Measurements from ENCODE around the gene HOXD4.

Gene HOXD4

DNA sequence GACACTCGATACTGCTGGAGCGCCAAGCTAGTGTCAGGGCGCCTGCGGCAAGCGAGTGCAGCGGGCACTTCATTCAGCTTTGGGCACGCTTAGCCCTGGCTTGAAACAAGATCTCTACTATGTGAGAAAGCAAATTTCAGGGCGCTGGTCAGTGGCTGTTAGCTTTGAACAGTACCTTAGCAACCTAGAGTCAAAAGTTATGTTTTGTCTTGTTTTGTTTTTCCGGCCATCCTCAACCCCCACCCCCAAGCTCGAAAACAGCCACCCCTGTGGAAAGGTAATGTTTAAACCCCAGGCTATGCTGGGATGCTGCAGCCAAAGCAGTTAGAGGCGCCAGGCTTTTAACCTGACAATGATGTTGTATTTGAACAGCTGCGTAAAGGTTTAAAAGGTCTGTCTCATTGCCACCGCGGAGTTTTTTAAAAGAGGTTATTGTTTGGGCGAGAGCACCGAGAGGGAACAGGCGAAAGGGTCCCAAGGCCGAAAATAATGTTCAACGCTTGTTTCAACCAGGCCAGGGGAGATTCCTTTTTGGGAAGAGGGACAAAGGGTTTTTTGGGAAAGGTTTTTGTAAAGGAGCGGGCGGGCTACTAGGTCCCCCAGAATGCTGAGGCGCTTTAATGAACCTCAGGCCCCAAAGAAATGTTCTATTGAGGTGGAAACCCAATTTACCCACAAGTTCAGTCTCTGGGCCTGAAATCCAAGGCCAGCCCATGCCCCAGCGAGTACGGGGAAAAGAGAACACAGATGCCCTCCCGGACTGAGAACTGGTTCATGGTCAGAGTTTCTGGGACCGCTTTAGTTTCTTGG, 37.0 kb upstream of the HOXD4 start:
- DNase-seq (ENCODE audit: low spot score) (no peak), FAIRE-seq (no peak)

DNA sequence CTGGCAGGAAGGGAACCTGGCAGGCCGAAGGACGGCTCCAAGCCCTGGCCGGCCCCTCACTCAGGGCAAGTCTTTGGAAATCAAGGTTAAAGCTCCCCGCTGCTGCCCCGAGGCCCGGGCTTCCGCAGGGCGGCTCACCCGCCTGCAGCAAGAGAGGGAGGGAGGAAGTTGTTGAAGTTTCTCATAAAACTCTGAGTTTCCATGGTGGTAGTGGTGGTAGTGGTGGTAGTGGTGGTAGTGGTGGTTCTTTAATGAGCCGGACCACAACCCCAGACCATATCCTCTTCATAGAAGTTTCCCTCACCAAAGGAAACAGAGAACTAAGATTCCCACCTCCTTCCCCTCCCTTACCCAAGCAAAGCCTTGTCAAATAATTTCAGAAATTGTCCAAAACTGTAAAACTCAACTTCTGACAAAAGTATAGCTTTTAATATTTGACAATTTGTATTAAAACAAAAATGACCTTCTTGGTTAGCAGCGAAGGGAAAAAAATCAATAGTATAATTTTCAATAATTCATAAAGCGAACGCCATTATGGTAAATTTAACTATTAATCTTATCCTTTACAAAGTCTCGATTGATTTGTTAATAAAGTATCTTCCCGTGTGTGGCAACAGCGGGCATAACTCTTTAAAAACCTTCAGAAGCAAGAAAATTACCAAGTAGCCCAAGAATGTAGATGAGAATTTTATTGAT, 36.3 kb upstream of the HOXD4 start:
- no peak for DNase-seq (ENCODE audit: low spot score)
- no peak for FAIRE-seq

DNA sequence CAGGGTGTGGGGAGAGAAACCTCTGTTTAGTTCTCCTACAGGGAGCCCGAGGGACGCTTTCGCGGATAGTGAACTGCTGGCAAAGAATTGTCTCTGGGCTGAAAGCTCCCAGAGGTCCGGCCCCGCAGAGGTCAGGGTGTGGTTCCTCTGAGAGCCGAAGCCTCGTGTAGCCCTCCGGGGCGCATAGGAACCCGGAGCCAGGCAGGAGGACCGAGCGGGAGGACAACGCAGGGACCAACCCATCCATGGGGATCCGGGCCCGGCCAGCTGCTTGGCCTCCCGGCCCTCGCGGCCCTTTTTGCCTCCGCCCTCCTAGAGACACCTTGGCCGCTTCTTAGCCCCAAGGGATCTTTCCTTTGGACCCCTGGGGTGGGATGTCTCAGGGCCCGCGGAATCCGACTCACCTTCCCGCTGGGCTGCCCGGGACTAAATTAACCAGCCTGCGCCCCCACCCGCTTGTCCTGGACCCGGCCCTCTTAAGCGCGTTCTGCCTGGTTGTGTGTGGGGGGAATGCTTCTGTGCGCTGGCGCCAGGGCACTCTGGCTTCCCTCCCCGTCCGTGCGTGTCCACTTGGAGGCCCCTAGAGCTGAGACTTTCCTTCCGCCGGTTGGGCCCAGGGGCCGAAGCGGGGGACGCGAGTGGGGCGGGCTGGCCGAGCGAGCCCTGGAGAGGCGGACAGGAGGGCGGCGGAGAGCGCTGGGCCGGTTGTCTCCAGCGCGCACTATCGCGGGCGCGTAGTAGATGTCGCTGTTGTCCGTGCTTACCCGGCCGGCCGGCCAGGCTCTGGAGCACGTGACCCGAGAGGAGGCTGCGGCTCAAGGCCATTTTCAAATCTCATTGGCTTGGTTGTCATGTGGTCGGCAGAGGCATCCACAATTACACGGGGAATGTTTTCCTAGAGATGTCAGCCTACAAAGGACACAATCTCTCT, 35.2 kb upstream of the HOXD4 start, which contains the start of gene HOXD10:
TSS of gene HOXD10 (plus strand) at position 896 of the 931 bp plus-strand sequence. CDS start 56 bp downstream, outside the sequence.
- FAIRE-seq = no peak
- no peak for DNase-seq (ENCODE audit: low spot score)

DNA sequence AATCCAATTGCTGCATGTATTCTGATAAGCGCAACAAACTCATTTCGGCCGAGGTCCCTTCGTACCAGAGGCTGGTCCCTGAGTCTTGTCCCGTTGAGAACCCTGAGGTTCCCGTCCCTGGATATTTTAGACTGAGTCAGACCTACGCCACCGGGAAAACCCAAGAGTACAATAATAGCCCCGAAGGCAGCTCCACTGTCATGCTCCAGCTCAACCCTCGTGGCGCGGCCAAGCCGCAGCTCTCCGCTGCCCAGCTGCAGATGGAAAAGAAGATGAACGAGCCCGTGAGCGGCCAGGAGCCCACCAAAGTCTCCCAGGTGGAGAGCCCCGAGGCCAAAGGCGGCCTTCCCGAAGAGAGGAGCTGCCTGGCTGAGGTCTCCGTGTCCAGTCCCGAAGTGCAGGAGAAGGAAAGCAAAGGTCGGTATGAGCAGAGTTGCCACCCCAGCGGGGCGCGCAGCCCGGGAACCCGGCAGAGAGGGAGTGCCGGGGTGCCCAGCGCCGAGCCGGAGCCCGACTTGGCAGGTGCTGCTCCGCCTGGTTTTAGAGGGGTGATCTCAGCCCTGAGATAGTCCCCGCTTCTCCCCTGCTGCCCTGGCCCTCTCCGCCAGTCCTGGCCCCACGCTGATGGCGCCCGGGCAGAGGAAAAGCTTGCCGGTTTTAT, 34.1 kb upstream of the HOXD4 start:
- FAIRE-seq (no peak), DNase-seq (ENCODE audit: low spot score) (no peak)

DNA sequence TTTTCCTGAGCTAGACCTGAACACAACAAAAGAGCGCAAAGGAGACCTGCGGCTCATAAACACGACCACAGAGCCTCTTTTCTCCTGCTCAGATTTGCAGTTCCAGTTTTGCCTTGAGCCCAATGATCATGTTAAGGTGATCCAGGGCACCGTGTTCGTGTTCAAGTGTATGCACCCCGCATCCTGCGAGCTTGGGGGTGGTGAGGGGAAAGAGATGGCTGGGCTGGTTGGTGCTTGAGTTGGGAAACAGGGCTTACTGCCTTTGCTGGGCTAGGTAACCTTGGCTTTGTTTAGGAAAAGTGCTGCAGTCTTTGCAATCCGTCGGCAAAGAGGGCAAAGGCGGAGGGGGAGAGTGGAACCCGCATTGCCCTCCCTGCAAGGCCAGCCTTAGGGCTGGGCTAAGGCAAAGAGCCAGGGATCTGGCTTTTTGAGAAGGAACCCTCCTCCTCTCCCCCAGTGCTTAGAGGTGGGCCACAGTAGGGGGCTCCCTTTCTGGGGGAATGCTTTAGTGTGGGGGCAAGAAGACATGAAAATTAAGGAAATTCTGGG, 33.5 kb upstream of the HOXD4 start:
- DNase-seq (ENCODE audit: low spot score) (no peak), FAIRE-seq (no peak)

DNA sequence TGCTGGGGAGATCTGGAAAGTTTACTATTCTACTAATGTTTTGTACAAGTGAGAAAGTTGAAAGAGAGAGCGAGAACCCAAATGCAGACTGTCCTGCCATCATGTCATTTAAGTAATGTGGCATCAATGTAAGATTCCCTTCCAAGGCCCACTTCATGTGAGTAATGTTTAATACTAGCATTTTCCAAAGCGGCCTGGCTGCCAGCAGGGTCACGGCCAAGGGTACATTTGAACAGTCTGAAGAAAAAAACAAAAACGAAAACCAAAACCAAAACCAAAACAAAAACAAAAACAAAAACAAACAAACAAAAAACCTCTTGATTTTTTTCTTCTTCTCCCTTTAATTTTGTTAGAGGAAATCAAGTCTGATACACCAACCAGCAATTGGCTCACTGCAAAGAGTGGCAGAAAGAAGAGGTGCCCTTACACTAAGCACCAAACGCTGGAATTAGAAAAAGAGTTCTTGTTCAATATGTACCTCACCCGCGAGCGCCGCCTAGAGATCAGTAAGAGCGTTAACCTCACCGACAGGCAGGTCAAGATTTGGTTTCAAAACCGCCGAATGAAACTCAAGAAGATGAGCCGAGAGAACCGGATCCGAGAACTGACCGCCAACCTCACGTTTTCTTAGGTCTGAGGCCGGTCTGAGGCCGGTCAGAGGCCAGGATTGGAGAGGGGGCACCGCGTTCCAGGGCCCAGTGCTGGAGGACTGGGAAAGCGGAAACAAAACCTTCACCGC, 32.6 kb upstream of the HOXD4 start:
- DNase-seq (ENCODE audit: low spot score) = no peak
- FAIRE-seq = no peak

DNA sequence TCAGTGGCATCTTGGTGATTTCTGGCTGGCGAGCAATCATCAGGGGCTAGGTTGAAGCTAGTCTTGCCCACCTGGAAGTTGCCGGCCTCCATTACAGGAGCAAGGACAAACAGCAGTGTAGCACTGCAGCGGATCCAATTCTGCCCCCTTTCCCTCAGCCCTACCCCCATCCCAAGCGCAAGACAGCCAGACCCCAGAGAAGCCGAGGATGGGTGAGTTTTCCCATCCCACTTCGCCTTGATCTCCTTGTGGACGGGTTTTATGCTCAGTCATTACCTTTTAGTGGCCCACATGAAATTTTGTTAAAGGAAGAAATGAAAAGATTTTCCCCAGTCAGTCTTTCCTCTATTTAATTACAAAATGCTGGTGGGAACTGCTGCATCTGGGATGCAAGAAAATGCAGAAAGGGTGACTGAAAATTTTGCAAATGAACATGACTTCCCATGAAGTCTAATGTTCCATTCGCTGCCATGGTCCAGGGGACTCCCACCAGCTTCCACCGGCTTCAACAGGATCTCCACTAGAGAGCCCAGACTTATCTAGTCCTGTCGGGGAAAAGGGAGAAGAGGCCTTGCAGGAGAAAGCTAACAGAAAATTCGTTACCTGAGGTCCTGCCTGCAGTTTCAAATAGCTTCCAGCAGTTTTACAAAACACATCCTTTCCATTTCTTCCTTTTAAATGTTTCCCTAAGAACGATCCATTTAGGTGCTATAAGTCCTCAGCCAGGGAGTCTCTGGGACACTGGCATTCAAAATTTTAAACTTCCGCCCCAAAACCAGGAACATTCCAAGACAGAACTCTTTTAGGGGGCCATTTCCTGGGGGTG, 30.8 kb upstream of the HOXD4 start:
- FAIRE-seq = no peak
- DNase-seq (ENCODE audit: low spot score) = no peak

DNA sequence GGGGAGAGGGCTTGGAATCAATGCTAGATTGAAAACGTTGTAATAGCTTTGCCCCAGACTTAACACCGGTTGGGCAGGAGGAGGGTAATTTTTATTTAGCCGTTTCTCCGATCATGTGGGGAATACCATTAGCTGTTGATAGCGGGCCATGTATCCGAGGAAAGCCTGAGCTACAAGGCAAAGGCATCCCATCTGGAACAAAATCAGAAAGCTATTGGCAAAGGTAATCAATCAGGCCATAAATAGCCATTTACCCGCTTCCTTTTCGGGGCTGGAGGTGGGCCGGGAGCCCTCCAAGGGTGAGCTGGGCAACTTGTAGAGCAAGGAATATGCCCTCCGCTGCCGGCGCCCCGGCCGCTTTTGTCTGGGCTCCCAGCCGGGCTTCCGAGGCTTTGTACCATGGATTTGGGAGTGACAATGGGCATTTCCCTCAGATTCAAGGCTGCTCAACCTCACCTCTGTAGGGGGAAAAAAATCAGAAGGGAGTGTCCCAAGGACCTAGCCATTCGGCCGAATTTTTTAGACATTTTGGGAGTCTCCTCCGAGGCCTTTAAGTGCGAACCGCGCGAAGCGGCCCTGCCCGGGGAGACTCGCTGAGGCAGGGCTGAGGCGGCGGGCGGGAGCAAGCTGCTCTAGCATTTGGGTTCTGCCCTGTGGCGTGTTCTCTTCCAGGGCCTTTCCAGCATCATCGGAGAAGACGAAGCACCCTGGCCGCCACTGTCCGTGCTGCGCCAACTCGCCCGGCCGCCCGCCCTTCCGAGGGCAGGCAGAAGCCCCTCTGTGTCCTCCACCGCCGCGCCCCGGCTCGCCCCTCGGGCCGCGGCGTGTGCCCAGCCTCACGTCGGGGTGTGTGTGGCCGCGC, 29.9 kb upstream of the HOXD4 start:
- DNase-seq (ENCODE audit: low spot score) (no peak), FAIRE-seq (no peak)

DNA sequence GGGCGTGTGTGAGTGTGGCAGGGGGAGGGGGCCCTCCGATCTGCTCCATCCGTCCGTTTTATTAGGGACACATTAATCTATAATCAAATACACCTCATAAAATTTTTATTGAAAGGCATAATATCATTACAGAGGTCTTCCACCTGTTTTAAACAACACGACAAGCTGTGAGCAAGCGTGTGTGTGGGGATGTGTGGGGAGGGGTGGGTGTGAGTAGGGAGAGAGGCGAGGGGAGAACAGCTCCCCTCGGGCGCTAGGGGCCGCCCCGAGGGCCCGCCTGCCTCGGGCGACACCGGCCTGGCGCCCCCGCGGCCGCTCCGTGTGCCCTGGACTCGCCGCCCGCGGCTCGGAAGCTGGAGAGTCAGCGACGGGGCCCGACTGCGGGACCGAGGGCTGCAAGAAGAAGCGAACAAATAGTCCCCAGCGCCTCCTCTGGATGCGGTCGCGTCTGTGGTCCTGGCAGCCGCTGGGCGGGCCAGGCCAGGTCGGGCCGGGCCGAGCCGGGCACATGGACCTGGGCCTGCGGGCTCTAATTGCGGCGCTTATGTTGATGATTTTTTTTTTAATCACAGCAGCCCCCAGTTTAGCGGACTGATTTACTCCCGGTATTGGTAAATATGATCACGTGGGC, 29.2 kb upstream of the HOXD4 start:
- FAIRE-seq (no peak), DNase-seq (ENCODE audit: low spot score) (no peak)

DNA sequence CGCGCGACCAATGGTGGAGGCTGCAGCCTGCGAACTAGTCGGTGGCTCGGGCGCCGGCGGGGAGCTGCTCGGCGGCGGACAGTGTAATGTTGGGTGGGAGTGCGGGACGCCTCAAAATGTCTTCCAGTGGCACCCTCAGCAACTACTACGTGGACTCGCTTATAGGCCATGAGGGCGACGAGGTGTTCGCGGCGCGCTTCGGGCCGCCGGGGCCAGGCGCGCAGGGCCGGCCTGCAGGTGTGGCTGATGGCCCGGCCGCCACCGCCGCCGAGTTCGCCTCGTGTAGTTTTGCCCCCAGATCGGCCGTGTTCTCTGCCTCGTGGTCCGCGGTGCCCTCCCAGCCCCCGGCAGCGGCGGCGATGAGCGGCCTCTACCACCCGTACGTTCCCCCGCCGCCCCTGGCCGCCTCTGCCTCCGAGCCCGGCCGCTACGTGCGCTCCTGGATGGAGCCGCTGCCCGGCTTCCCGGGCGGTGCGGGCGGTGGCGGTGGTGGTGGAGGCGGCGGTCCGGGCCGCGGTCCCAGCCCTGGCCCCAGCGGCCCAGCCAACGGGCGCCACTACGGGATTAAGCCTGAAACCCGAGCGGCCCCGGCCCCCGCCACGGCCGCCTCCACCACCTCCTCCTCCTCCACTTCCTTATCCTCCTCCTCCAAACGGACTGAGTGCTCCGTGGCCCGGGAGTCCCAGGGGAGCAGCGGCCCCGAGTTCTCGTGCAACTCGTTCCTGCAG, 28.5 kb upstream of the HOXD4 start, which contains the start of gene HOXD9:
TSS of gene HOXD9 (plus strand) at position 37 of the 728 bp plus-strand sequence. CDS start at position 87, 50 bp downstream.
- FAIRE-seq = no peak
- no peak for DNase-seq (ENCODE audit: low spot score)

DNA sequence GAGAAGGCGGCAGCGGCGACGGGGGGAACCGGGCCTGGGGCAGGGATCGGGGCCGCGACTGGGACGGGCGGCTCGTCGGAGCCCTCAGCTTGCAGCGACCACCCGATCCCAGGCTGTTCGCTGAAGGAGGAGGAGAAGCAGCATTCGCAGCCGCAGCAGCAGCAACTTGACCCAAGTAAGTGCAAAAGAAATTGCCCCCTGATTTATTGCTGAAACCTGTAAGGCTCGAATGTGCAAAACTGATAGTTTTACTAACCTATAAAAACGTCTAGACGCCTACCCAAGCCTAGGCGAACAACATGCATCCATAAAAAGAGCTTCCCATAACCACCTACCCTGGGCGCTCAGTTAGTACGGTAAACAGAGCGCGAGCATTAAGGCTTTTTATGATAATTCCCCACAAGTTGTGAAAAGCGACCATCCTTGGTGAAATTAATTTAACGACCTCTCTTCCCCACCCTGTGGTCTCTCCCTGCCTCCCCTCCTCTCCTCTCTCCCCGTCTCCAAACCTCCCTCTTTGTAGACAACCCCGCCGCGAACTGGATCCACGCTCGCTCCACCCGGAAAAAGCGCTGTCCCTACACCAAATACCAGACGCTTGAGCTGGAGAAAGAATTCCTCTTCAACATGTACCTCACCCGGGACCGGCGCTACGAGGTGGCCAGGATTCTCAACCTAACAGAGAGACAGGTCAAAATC, 27.8 kb upstream of the HOXD4 start:
- DNase-seq (ENCODE audit: low spot score) (no peak), FAIRE-seq (no peak)

DNA sequence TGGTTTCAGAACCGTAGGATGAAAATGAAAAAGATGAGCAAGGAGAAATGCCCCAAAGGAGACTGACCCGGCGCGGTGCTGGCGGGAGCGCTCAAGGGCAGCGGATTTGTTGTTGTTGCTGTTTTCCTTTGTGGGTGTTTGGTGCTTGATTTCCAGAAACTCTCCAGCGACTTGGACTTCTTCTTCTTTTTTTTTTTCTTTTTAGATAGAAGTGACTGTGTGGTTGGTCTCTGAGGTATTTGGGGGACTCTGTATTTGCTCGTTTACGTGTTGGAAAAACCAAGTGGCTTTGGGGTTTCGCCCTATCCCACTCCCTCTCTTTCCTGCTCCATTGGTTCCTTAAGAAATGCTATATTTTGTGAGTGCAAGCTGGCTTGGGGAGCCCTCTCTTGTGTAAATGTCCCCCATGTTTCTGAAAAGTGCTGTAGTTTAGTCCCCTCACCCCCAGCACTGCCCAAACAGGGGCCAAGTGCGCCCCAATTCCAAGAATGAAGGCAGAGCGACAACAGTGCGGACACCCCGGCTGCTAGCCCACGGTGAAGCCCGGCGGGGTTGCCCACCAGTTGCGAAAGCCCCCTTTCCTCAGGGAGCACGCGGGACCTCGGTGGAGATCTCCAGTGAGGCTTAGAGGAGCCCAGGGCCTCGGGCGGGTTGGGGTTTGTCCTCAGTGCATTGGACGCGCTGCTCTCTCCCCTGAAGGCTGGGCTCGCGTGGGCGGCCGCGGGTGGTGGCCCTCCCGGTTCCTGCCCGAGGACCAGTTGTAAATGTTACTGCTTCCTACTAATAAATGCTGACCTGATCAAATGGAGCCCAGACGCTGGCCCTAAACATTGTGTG, 27.0 kb upstream of the HOXD4 start:
- no peak for DNase-seq (ENCODE audit: low spot score)
- FAIRE-seq = no peak

DNA sequence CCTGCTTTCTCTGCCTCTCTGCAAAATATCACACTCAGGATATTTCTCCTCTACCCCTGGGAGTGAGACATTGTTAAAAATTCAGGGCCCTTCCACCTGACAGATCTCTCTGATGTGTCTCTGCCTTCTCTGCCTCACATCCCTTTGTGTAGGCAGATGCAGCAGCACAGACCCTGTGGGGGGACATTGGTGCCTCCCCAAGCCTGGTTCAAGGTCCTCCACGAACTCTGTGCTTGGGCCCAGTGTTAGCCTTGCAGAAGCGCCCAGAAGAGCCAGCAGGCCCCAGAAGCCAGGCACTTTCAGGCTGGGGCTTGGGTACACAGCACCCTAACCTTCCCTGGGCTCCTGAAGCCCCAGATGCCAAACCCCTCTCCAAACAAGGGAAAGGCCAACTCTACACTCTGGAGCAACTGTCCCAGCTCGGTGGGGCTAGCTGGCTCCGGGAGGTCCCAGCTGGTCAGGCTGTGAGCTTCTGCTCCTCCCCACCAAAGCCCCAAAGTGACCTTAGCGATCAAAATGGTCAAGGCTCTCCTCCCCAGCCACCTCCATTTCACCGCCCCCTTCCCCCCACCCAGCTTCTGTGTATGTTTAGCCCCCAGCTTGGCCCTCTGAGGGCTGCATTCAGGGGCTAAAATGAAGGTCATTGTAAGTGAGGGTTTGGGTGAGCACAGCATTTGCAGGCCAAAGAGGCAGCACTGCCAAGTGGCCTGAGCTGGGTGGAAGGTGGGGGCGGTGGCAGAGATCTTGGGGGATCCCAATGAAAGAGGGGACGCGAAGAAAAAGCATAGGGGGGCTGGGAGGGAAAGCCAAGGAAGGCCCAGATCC, 26.2 kb upstream of the HOXD4 start:
- no peak for FAIRE-seq
- no peak for DNase-seq (ENCODE audit: low spot score)

DNA sequence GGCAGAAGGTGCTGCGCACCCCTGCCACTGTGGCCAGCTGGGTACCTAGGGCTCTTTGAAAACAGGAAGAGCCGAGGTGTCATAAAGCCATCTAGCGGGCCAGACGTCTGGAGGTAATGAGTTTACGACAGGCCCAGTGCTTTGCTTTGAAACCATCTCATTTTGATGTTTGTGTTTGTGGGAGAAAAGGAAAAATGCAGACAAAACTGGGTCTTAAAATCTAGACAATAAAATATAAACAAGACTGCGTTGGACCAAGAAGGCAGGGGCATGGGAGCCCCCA, 25.6 kb upstream of the HOXD4 start:
- DNase-seq (ENCODE audit: low spot score) = no peak
- no peak for FAIRE-seq
